OCI-LY7 (cell line): ENCODE data around the gene MYRFL.

Experiments
- CTCF ChIP-seq: fragments of 200-600 bp; sonication (generic); conservative IDR thresholded peaks from 2 replicates; pipeline ENCODE4 v1.5.1; 2014; ENCODE audit warnings: mild to moderate bottlenecking, antibody characterized with exemption, low read length, moderate library complexity, mixed read lengths
- EZH2phosphoT487 ChIP-seq: fragments of 200-600 bp; sonication (generic); IDR thresholded peaks from 2 replicates; pipeline ENCODE4 v1.6.1; 2018; ENCODE audit warnings: low read depth, borderline replicate concordance, mild to moderate bottlenecking, mixed run types, antibody characterized with exemption, low read length, moderate library complexity, mixed read lengths

DNA sequence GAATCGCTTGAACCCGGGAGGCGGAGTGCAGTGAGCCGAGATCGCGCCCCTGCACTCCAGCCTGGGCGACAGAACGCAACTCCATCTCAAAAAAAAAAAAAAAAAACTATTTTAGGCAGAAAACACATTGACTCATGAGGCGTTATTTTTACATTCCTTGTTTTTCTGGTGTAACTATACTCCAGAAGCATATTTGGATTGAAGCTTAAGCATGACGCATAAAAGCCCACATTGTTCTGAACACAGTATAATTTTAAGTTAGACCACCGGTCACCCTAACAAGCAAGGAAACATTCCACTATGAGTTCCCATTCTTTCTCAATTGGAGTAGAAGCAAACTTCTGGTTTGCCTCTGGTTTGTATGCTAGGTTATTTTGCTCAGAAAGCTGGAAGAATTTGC is 173.0 kb downstream of the MYRFL start:
- TF ChIP-seq CTCF (no peak), EZH2phosphoT487 (no peak)
